MCF 10A (cell line): ENCODE data around the gene MREG. TPM values are rescaled to one million over a fixed set of nuclear protein-coding genes. Genes with fewer than 3 reads are reported as not detected.

Source experiments
- BruUV-seq: library from RNA; stranded (reverse); fragments of 400-500 nt; replicated peaks from 2 replicates; lab custom pipeline; 2021; lab: Mats Ljungman, UMichigan
- CTCF ChIA-PET: fragments of 300-600 bp; sonication (Branson Sonifier 250); formaldehyde crosslinking; extraction: SDS; loops from one replicate; lab custom pipeline; 2021; ENCODE audit warnings: antibody characterized with exemption, inconsistent platforms; lab: Yijun Ruan, JAX
- POLR2A ChIA-PET: fragments of 300-600, 350-650 bp; sonication (Branson Sonifier 250); formaldehyde crosslinking; extraction: SDS; loops from one replicate; lab custom pipeline; 2020; ENCODE audit warnings: antibody characterized with exemption, inconsistent platforms; lab: Yijun Ruan, JAX
- DNase-seq: peaks from one replicate; pipeline ENCODE4 v3.0.0-alpha.2; 2018; ENCODE audit not compliant: unreplicated experiment
- H3K27ac Mint-ChIP-seq: one replicate; pipeline ENCODE4 v1.8.0; 2022; ENCODE audit warnings: mild to moderate bottlenecking, low read depth, mixed read lengths; ENCODE audit not compliant: unreplicated experiment
- H3K27me3 Mint-ChIP-seq: one replicate; pipeline ENCODE4 v1.8.0; 2022; ENCODE audit warnings: mixed read lengths; ENCODE audit not compliant: insufficient read depth, unreplicated experiment
- H3K36me3 Mint-ChIP-seq: one replicate; pipeline ENCODE4 v1.8.0; 2022; ENCODE audit warnings: mild to moderate bottlenecking, moderate library complexity, mixed read lengths; ENCODE audit not compliant: insufficient read depth, unreplicated experiment
- H3K4me1 Mint-ChIP-seq: one replicate; pipeline ENCODE4 v1.8.0; 2022; ENCODE audit warnings: mixed read lengths; ENCODE audit not compliant: insufficient read depth, unreplicated experiment
- H3K4me3 Mint-ChIP-seq: one replicate; pipeline ENCODE4 v1.8.0; 2022; ENCODE audit warnings: mild to moderate bottlenecking, moderate library complexity, mixed read lengths; ENCODE audit not compliant: unreplicated experiment
- H3K9me3 Mint-ChIP-seq: one replicate; pipeline ENCODE4 v1.8.0; 2022; ENCODE audit warnings: mixed read lengths; ENCODE audit not compliant: unreplicated experiment
- CTCF ChIP-seq: fragments of 200-600 bp; IDR thresholded peaks from one replicate; pipeline ENCODE4 v1.8.0; 2022; ENCODE audit warnings: antibody characterized with exemption, mild to moderate bottlenecking; ENCODE audit not compliant: unreplicated experiment
- intact Hi-C: fragments of 100-400 bp; cut with micrococcal nuclease; formaldehyde crosslinking; loops from 2 replicates; pipeline ENCODE4 v1.14.1; 2022
- total RNA-seq: library from RNA; stranded (reverse); gene quantifications from 2 replicates; pipeline ENCODE4 v1.2.3, GENCODE V29; 2022

Gene MREG
- total RNA-seq, 1 experiment from 2014 or later, result 10.4 TPM

DNA sequence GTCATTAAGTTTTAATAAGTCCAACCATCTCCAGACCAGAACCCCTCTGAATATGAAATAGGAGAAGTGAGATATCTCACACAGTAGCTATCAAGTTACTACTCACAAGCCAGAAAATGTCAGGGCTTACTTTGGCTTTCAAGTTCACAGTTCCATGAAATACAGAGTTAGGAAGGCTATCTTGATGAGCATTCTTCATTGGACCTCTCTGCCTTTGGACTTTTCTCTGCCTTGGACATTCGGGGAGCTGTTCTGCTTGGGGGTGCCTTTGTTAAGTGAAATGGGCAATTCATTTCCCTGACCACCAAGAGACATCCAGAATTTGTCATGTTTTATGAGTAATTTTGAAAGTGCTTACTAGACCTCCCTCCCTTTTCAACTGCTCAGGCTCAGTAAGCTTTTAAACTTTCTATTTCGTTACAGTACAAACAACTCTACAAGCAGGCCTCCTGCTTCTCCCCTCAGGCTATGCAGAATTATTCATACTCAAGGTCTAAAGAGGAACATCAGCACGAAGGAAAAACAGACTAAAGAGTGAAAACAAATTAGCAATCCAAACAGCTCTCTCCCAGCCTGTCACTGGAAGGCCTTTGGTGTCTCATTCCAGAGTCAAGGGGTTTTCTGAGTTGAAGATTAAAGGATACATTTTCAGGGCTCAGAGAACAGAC, 95.3 kb downstream of the MREG start:
- H3K4me1 Mint-ChIP-seq, result peaks cover 27% of the 10 kb centered on the region
- no peak for TF ChIP-seq CTCF
- no peaks in the 10 kb centered on the region for H3K27me3 Mint-ChIP-seq
- no TSS peak for BruUV-seq
- no peak overlapping the region for H3K4me3 Mint-ChIP-seq
- no peaks in the 10 kb centered on the region for H3K36me3 Mint-ChIP-seq
- no peaks in the 10 kb centered on the region for H3K9me3 Mint-ChIP-seq
- POLR2A ChIA-PET, result interaction anchor here (0.6 kb wide), 1 partner anchor 522 kb away, joined by 4 read pairs; no protein-coding TSS in a partner anchor
- intact Hi-C loops, result no loop called here
- H3K27ac Mint-ChIP-seq, result peak overlapping the region; percentile 97
- CTCF ChIA-PET, result interaction anchor here (0.6 to 5.7 kb wide), 8 partner anchors 9 to 1085 kb away, joined by 3 to 76 read pairs (median 4); no protein-coding TSS in a partner anchor
- DNase-seq, result peak; percentile 75

DNA sequence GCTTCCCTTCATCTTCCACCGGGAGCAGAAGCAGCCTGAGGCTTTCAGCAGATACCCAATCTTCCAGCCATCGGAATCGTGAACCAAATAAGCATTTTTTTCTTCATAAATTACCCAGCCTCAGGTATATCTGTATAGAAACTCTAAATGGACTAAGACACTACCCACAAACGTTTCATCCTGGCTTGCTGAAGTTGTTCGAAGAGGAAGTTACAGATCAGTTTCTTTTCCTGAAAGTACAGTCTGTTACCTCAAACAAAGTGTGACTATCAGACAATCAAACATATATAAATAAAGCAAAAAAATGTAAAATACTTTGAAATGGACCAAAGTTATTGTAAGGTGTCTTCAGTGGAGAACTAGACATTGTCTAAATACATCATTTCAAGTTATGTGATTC, 97.9 kb downstream of the MREG start:
- intact Hi-C loops, result no loop called here
- CTCF ChIA-PET, result interaction anchor here (0.7 to 1.5 kb wide), 3 partner anchors 461 to 1328 kb away, joined by 4 to 5 read pairs (median 5); no protein-coding TSS in a partner anchor
- BruUV-seq, result no TSS peak

GRCh38 chr2:215914777-215915165, 98.6 kb downstream of the MREG start:
- peaks cover 19% of the 10 kb centered on the region for H3K4me1 Mint-ChIP-seq
- H3K36me3 Mint-ChIP-seq, result no peaks in the 10 kb centered on the region
- H3K27ac Mint-ChIP-seq, result no peak overlapping the region
- H3K9me3 Mint-ChIP-seq, result no peaks in the 10 kb centered on the region
- ChIA-PET POLR2A (no interaction called here), CTCF (interaction anchor here (0.6 to 1.5 kb wide), 8 partner anchors 362 to 1327 kb away, joined by 4 to 5 read pairs (median 4); partner anchors contain the start of gene ABCA12)
- no peak overlapping the region for H3K4me3 Mint-ChIP-seq
- no peak for DNase-seq
- TF ChIP-seq CTCF, result no peak
- no TSS peak for BruUV-seq
- no peaks in the 10 kb centered on the region for H3K27me3 Mint-ChIP-seq
- intact Hi-C loops, result no loop called here

More for the DNA sequence above, 97.9 kb downstream of the MREG start:
- no peak for TF ChIP-seq CTCF
- Mint-ChIP-seq H3K27ac (no peak overlapping the region), H3K4me1 (peaks cover 19% of the 10 kb centered on the region), H3K9me3 (no peaks in the 10 kb centered on the region), H3K4me3 (no peak overlapping the region), H3K27me3 (no peaks in the 10 kb centered on the region), H3K36me3 (no peaks in the 10 kb centered on the region)
- DNase-seq, result no peak
- POLR2A ChIA-PET, result no interaction called here

GRCh38 chr2:215914054-215914776, 99.1 kb downstream of the MREG start:
- TF ChIP-seq CTCF, result no peak
- ChIA-PET POLR2A (interaction anchor here (1.1 kb wide), 1 partner anchor 14 kb away, joined by 3 read pairs; no protein-coding TSS in a partner anchor), CTCF (interaction anchor here (0.6 to 1.5 kb wide), 12 partner anchors 13 to 776 kb away, joined by 3 to 5 read pairs (median 4); partner anchors contain the start of gene ABCA12)
- BruUV-seq, result no TSS peak
- H3K36me3 Mint-ChIP-seq, result no peaks in the 10 kb centered on the region
- no peaks in the 10 kb centered on the region for H3K27me3 Mint-ChIP-seq
- H3K9me3 Mint-ChIP-seq, result no peaks in the 10 kb centered on the region
- DNase-seq, result no peak
- no peak overlapping the region for H3K4me3 Mint-ChIP-seq
- intact Hi-C loops, result no loop called here
- H3K27ac Mint-ChIP-seq, result no peak overlapping the region
- peaks cover 14% of the 10 kb centered on the region for H3K4me1 Mint-ChIP-seq
